HEK293T (cell line): ENCODE measurements around the gene TSPAN33.

ENCODE experiments used
- CTCF ChIA-PET: fragments of 350-600 bp; formaldehyde crosslinking; extraction: SDS; loops from one replicate; lab custom pipeline; 2021; ENCODE audit warnings: antibody characterized with exemption, inconsistent platforms; lab: Yijun Ruan, JAX
- POLR2A ChIA-PET: fragments of 350-600 bp; formaldehyde crosslinking; extraction: SDS; loops from one replicate; lab custom pipeline; 2020; ENCODE audit warnings: antibody characterized with exemption, inconsistent platforms; lab: Yijun Ruan, JAX
- DNase-seq: peaks from one replicate; pipeline ENCODE4 v3.0.0; 2012; ENCODE audit warnings: mixed read lengths; ENCODE audit errors: extremely low spot score
- ARNT ChIP-seq: fragments of 450-650 bp; IDR thresholded peaks from 2 replicates; pipeline ENCODE4 v1.6.1; 2017; ENCODE audit warnings: mild to moderate bottlenecking
- BHLHE40 ChIP-seq: fragments of 450-650 bp; IDR thresholded peaks from 2 replicates; pipeline ENCODE4 v1.6.1; 2016; ENCODE audit warnings: mild to moderate bottlenecking, moderate library complexity, borderline replicate concordance
- CTBP1 ChIP-seq: fragments of 450-650 bp; IDR thresholded peaks from 2 replicates; pipeline ENCODE4 v1.6.1; 2016; ENCODE audit warnings: borderline replicate concordance
- ELF4 ChIP-seq: fragments of 450-650 bp; IDR thresholded peaks from 2 replicates; pipeline ENCODE4 v1.6.1; 2017; ENCODE audit warnings: antibody characterized with exemption
- FOXA1 ChIP-seq: fragments of 450-650 bp; IDR thresholded peaks from 2 replicates; pipeline ENCODE4 v1.6.1; 2016; ENCODE audit warnings: mild to moderate bottlenecking
- FOXK2 ChIP-seq: fragments of 450-650 bp; IDR thresholded peaks from 2 replicates; pipeline ENCODE4 v1.6.1; 2016; ENCODE audit warnings: mild to moderate bottlenecking
- FOXM1 ChIP-seq: fragments of 450-650 bp; IDR thresholded peaks from 2 replicates; pipeline ENCODE4 v1.6.1; 2017; ENCODE audit warnings: mild to moderate bottlenecking, borderline replicate concordance
- HDGF ChIP-seq: fragments of 450-650 bp; IDR thresholded peaks from 2 replicates; pipeline ENCODE4 v1.6.1; 2017; ENCODE audit warnings: antibody characterized with exemption, borderline replicate concordance
- L3MBTL2 ChIP-seq: fragments of 450-650 bp; conservative IDR thresholded peaks from 2 replicates; pipeline ENCODE4 v1.6.1; 2016; ENCODE audit warnings: mild to moderate bottlenecking
- LEF1 ChIP-seq: fragments of 450-650 bp; IDR thresholded peaks from 2 replicates; pipeline ENCODE4 v1.6.1; 2017; ENCODE audit warnings: mild to moderate bottlenecking, borderline replicate concordance
- NFRKB ChIP-seq: fragments of 450-650 bp; IDR thresholded peaks from 2 replicates; pipeline ENCODE4 v1.6.1; 2016; ENCODE audit warnings: mild to moderate bottlenecking, moderate library complexity
- SP1 ChIP-seq: fragments of 450-650 bp; IDR thresholded peaks from 2 replicates; pipeline ENCODE4 v1.6.1; 2017
- SUZ12 ChIP-seq: fragments of 450-650 bp; IDR thresholded peaks from 2 replicates; pipeline ENCODE4 v1.6.1; 2016; ENCODE audit warnings: mild to moderate bottlenecking
- TARDBP ChIP-seq: fragments of 450-650 bp; IDR thresholded peaks from 2 replicates; pipeline ENCODE4 v1.6.1; 2016
- ZNF384 ChIP-seq: fragments of 450-650 bp; IDR thresholded peaks from 2 replicates; pipeline ENCODE4 v1.6.1; 2016
- TF ChIP-seq, protein P1 (sequence below): fragments of 450-650 bp; IDR thresholded peaks from 2 replicates; pipeline ENCODE4 v1.6.1; 2016

Gene TSPAN33, protein sequence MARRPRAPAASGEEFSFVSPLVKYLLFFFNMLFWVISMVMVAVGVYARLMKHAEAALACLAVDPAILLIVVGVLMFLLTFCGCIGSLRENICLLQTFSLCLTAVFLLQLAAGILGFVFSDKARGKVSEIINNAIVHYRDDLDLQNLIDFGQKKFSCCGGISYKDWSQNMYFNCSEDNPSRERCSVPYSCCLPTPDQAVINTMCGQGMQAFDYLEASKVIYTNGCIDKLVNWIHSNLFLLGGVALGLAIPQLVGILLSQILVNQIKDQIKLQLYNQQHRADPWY

GRCh38 chr7:129144095-129144833, at the start of gene TSPAN33:
TSPAN33 (plus strand) TSS chr7:129144707; CDS start chr7:129144981, 274 bp downstream.
- POLR2A ChIA-PET, result interaction anchor here (0.9 to 1.3 kb wide), 4 partner anchors 19 to 90 kb away, joined by 3 to 4 read pairs (median 3); no protein-coding TSS in a partner anchor
- TF ChIP-seq CTBP1, result 0 out of 2 replicates have a peak, but pooled peaks have one; percentile 51
- no peak for TF ChIP-seq TARDBP
- TF ChIP-seq L3MBTL2, result peak; percentile 36
- TF ChIP-seq NFRKB, result no peak
- TF ChIP-seq, protein P1, sequence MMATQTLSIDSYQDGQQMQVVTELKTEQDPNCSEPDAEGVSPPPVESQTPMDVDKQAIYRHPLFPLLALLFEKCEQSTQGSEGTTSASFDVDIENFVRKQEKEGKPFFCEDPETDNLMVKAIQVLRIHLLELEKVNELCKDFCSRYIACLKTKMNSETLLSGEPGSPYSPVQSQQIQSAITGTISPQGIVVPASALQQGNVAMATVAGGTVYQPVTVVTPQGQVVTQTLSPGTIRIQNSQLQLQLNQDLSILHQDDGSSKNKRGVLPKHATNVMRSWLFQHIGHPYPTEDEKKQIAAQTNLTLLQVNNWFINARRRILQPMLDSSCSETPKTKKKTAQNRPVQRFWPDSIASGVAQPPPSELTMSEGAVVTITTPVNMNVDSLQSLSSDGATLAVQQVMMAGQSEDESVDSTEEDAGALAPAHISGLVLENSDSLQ, result peak; percentile 88
- no peak for TF ChIP-seq LEF1
- TF ChIP-seq FOXA1, result no peak
- TF ChIP-seq FOXK2, result no peak
- no peak for TF ChIP-seq ELF4
- CTCF ChIA-PET, result interaction anchor here (0.6 to 1.4 kb wide), 3 partner anchors 20 to 1092 kb away, joined by 3 to 8 read pairs (median 3); no protein-coding TSS in a partner anchor
- DNase-seq, result peak; percentile 92

- POLR2A ChIA-PET, result interaction anchor here (0.6 kb wide), 1 partner anchor 43 kb away, joined by 3 read pairs; no protein-coding TSS in a partner anchor
- TF ChIP-seq FOXA1 (no peak), FOXM1 (no peak), HDGF (no peak), SP1 (no peak), NFRKB (no peak), L3MBTL2 (no peak), ARNT (no peak), ELF4 (no peak), FOXK2 (no peak)
- DNase-seq, result no peak
- CTCF ChIA-PET, result interaction anchor here (0.6 to 1.3 kb wide), 3 partner anchors 9 to 278 kb away, joined by 3 to 5 read pairs (median 3); no protein-coding TSS in a partner anchor
Measured at GRCh38 chr7:129095258-129095657, 49.2 kb upstream of the TSPAN33 start.

DNA sequence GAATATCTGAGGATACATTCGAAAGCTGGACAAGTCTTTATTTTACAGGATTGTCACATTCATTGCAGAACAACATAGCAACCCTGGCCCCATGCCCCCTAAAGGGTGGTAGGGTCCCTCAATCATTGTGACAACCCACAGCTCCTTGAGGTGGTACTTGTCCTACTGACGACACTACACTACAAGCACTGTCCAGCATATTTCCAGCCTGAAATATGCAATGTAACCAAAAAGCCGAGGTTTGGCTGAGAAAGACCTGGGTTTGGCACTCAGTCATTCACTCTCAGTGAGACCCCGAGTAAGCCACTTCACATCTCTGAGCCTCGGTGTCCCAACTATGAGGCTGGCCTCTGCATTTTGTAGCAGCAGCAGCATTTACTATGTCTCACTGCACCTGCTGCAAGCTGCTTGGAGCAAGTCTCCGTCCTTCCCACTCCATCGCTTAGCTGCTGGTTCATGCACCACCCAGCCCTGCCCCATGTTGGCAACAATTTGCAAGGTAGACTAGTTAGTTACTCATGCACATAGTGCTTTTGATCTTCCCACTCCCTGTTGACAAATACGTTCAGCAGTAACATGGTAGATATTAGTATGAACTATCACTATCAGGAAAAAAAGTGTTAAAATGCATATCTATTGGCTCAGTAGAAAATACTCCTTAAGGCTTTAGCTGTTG, 46.0 kb upstream of the TSPAN33 start:
- CTCF ChIA-PET, result no interaction called here
- TF ChIP-seq L3MBTL2, result no peak
- TF ChIP-seq, protein P1, result no peak
- POLR2A ChIA-PET, result interaction anchor here (1.2 kb wide), 1 partner anchor 44 kb away, joined by 3 read pairs; the partner anchor contains the start of gene TNPO3
- DNase-seq, result no peak

- CTCF ChIA-PET, result interaction anchor here (1.4 kb wide), 1 partner anchor 10 kb away, joined by 8 read pairs; no protein-coding TSS in a partner anchor
- TF ChIP-seq BHLHE40 (no peak), ARNT (no peak)
Measured at GRCh38 chr7:129100827-129101166, 43.7 kb upstream of the TSPAN33 start.

DNA sequence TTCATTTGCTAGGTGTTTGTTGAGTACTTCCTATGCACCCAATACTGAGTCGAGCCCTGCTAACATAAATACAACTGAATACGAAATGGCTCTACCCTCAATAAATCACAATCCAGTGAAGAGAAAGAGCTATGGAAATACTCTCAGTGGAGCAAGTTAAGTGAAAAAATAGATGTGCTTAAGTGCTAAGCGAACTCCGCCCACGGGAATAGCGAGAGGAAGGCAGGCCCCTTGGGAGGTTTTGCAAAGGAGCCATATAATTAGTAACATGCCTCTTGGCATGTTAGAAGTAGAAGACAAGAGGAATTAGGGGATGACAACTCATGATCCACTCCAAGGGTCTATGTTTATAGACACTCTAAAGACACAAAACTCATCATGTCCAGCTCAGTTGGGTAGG, 42.8 kb upstream of the TSPAN33 start:
- TF ChIP-seq NFRKB, result no peak
- TF ChIP-seq FOXA1, result no peak
- no peak for TF ChIP-seq SUZ12
- TF ChIP-seq LEF1, result no peak
- no peak for TF ChIP-seq ELF4
- no peak for TF ChIP-seq BHLHE40
- no peak for TF ChIP-seq FOXM1
- TF ChIP-seq TARDBP, result no peak
- no peak for TF ChIP-seq L3MBTL2
- TF ChIP-seq SP1, result no peak
- TF ChIP-seq, protein P1, result no peak
- no peak for TF ChIP-seq ARNT
- no peak for TF ChIP-seq HDGF
- TF ChIP-seq ZNF384, result no peak
- ChIA-PET CTCF (interaction anchor here (0.5 to 1.4 kb wide), 3 partner anchors 10 to 1150 kb away, joined by 3 to 8 read pairs (median 4); no protein-coding TSS in a partner anchor), POLR2A (no interaction called here)
- no peak for DNase-seq

More at GRCh38 chr7:129100827-129101166, 43.7 kb upstream of the TSPAN33 start:
- POLR2A ChIA-PET, result no interaction called here
- DNase-seq, result no peak

GRCh38 chr7:129103561-129104324, 40.8 kb upstream of the TSPAN33 start:
- CTCF ChIA-PET, result no interaction called here
- DNase-seq, result no peak
- POLR2A ChIA-PET, result no interaction called here
- TF ChIP-seq, protein P1, result no peak
- no peak for TF ChIP-seq FOXK2
